A549 (cell line): ENCODE measurements around the gene HOATZ. TPM values are rescaled to one million over a fixed set of nuclear protein-coding genes. Genes with fewer than 3 reads are reported as not detected.

ENCODE experiments used
- ATAC-seq, 2 experiments: fragments of 200-7000 bp in 1 of 2; fragments of >200 bp in 1 of 2; cut with Nextera tagmentation in 1 of 2; cut with Tn5 transposase in 1 of 2; 3 replicates each; pipeline versions ENCODE4 v1.8.0 to v1.9.1; 2018 to 2020; ENCODE audit warnings: mild to moderate bottlenecking in 1 of 2, moderate library complexity in 1 of 2
- CTCF ChIA-PET: fragments of 300-600 bp; sonication (Branson Sonifier 250); formaldehyde crosslinking; extraction: SDS; loops from one replicate; lab custom pipeline; 2021; ENCODE audit warnings: antibody characterized with exemption, inconsistent platforms; lab: Yijun Ruan, JAX
- POLR2A ChIA-PET: fragments of 350-600 bp; formaldehyde crosslinking; extraction: SDS; loops from one replicate; lab custom pipeline; 2021; ENCODE audit warnings: antibody characterized with exemption, inconsistent platforms; lab: Yijun Ruan, JAX
- DNase-seq, 2 experiments: peaks; one replicate each; pipeline versions ENCODE4 v3.0.0 to v3.0.0-alpha.2; 2011 to 2016; ENCODE audit warnings: low read depth in 1 of 2, low spot score in 1 of 2
- FAIRE-seq: peaks from 2 replicates; lab custom pipeline; 2011; peaks lifted over from hg19 to GRCh38; lab: Jason Lieb, UNC
- H3K27ac ChIP-seq, 2 experiments: fragments of >200 bp; sonication (Bioruptor Twin); formaldehyde crosslinking; 3 replicates each; pipeline ENCODE4 v1.5.1; 2016 to 2017
- H3K4me1 ChIP-seq: fragments of >200 bp; sonication (Bioruptor Twin); formaldehyde crosslinking; 3 replicates; pipeline ENCODE4 v1.6.1; 2016
- H3K4me2 ChIP-seq: fragments of >200 bp; sonication (Bioruptor Twin); formaldehyde crosslinking; 3 replicates; pipeline ENCODE4 v1.6.1; 2016
- H3K4me3 ChIP-seq: fragments of >200 bp; sonication (Bioruptor Twin); formaldehyde crosslinking; 3 replicates; pipeline ENCODE4 v1.5.1; 2016
- H3K9me3 ChIP-seq: fragments of >200 bp; sonication (Bioruptor Twin); formaldehyde crosslinking; 3 replicates; pipeline ENCODE4 v1.6.1; 2016
- BHLHE40 ChIP-seq: IDR thresholded peaks from 2 replicates; pipeline ENCODE4 v1.6.1; 2012; ENCODE audit warnings: low read depth, low read length, inconsistent platforms
- CBX2 ChIP-seq: fragments of 200-600 bp; sonication (generic); IDR thresholded peaks from 2 replicates; pipeline ENCODE4 v1.6.1; 2016; ENCODE audit warnings: low read depth, mild to moderate bottlenecking, borderline replicate concordance
- CBX8 ChIP-seq: fragments of 200-600 bp; sonication (generic); IDR thresholded peaks from 2 replicates; pipeline ENCODE4 v1.6.1; 2016
- CHD4 ChIP-seq: fragments of 200-600 bp; sonication (generic); IDR thresholded peaks from 2 replicates; pipeline ENCODE4 v1.6.1; 2016; ENCODE audit warnings: antibody characterized with exemption, mild to moderate bottlenecking, borderline replicate concordance
- ELK1 ChIP-seq: fragments of 150-350 bp; IDR thresholded peaks from 2 replicates; pipeline ENCODE4 v1.6.1; 2014; ENCODE audit warnings: low read depth, mild to moderate bottlenecking, low read length
- ESRRA ChIP-seq: fragments of 150-350 bp; IDR thresholded peaks from 2 replicates; pipeline ENCODE4 v1.6.1; 2014; ENCODE audit warnings: mild to moderate bottlenecking, low read length, borderline replicate concordance
- FOXS1 ChIP-seq: fragments of 250-450 bp; sonication (Bioruptor Pico); IDR thresholded peaks from 2 replicates; pipeline ENCODE4 v1.5.0; 2020; ENCODE audit warnings: mild to moderate bottlenecking, moderate library complexity
- HEYL ChIP-seq: fragments of 250-450 bp; sonication (Bioruptor Pico); IDR thresholded peaks from 2 replicates; pipeline ENCODE4 v1.8.0; 2021; ENCODE audit warnings: mild to moderate bottlenecking, moderate library complexity
- HMGXB4 ChIP-seq: fragments of 250-450 bp; sonication (Bioruptor Pico); IDR thresholded peaks from 2 replicates; pipeline ENCODE4 v1.5.0; 2021; ENCODE audit warnings: mild to moderate bottlenecking, moderate library complexity, borderline replicate concordance
- HOXA7 ChIP-seq: fragments of 250-450 bp; sonication (Bioruptor Pico); IDR thresholded peaks from 2 replicates; pipeline ENCODE4 v1.5.0; 2020; ENCODE audit warnings: mild to moderate bottlenecking, moderate library complexity
- HOXB5 ChIP-seq: fragments of 250-450 bp; sonication (Bioruptor Pico); IDR thresholded peaks from 2 replicates; pipeline ENCODE4 v1.5.0; 2020; ENCODE audit warnings: mild to moderate bottlenecking, moderate library complexity
- KDM1A ChIP-seq: fragments of 200-600 bp; sonication (generic); IDR thresholded peaks from 2 replicates; pipeline ENCODE4 v1.6.1; 2016; ENCODE audit warnings: low read depth, mild to moderate bottlenecking
- POLR2A ChIP-seq: IDR thresholded peaks from 2 replicates; pipeline ENCODE4 v1.6.1; 2012; ENCODE audit warnings: mild to moderate bottlenecking, low read length
- SMC3 ChIP-seq: fragments of >200 bp; sonication (Bioruptor Twin); formaldehyde crosslinking; IDR thresholded peaks from 3 replicates; pipeline ENCODE4 v1.6.1; 2018; ENCODE audit warnings: inconsistent platforms
- SREBF2 ChIP-seq: fragments of 450-650 bp; IDR thresholded peaks from 2 replicates; pipeline ENCODE4 v1.6.1; 2014; ENCODE audit warnings: mild to moderate bottlenecking, moderate library complexity
- ZC3H11A ChIP-seq: fragments of 450-650 bp; IDR thresholded peaks from 2 replicates; pipeline ENCODE4 v1.6.1; 2014; ENCODE audit warnings: antibody characterized with exemption, mild to moderate bottlenecking
- ZNF302 ChIP-seq: fragments of 250-450 bp; sonication (Bioruptor Pico); IDR thresholded peaks from 2 replicates; pipeline ENCODE4 v1.9.0; 2021; ENCODE audit warnings: inconsistent platforms, mild to moderate bottlenecking, moderate library complexity
- ZSCAN20 ChIP-seq: fragments of 250-450 bp; sonication (Bioruptor Pico); IDR thresholded peaks from 2 replicates; pipeline ENCODE4 v1.8.0; 2022; ENCODE audit warnings: mild to moderate bottlenecking, moderate library complexity
- WGBS: methylation state at CpG from one replicate; pipeline ENCODE4 v1.1.6; 2017; ENCODE audit errors: missing lambda C conversion rate; 5-methylcytosine and 5-hydroxymethylcytosine counted together
- polyA plus RNA-seq, 4 experiments: library from polyadenylated mRNA; depleted of rRNA in 3 of 4; stranded (reverse); fragments of >200 nt; fragmentation: RNase III in 1 of 4; extraction: RNeasy Plus Mini Kit Qiagen cat#74134 plus additional on column Dnase treatment in 1 of 4; gene quantifications; 2 replicates in 3 of 4; 3 replicates in 1 of 4; pipeline ENCODE4 v1.2.3, GENCODE V29; 2011 to 2017
- TF ChIP-seq, protein P1 (sequence below): fragments of >200 bp; sonication (Bioruptor Twin); formaldehyde crosslinking; IDR thresholded peaks from 3 replicates; pipeline ENCODE4 v1.5.1; 2016
- TF ChIP-seq, protein P2 (sequence below): IDR thresholded peaks from 2 replicates; pipeline ENCODE4 v1.6.1; 2012; ENCODE audit warnings: low read depth, borderline replicate concordance

HOATZ gene
- polyA plus RNA-seq, 2 of the 4 experiments (the other 2 are of a cell fraction), result not detected

- TF ChIP-seq, protein P1, sequence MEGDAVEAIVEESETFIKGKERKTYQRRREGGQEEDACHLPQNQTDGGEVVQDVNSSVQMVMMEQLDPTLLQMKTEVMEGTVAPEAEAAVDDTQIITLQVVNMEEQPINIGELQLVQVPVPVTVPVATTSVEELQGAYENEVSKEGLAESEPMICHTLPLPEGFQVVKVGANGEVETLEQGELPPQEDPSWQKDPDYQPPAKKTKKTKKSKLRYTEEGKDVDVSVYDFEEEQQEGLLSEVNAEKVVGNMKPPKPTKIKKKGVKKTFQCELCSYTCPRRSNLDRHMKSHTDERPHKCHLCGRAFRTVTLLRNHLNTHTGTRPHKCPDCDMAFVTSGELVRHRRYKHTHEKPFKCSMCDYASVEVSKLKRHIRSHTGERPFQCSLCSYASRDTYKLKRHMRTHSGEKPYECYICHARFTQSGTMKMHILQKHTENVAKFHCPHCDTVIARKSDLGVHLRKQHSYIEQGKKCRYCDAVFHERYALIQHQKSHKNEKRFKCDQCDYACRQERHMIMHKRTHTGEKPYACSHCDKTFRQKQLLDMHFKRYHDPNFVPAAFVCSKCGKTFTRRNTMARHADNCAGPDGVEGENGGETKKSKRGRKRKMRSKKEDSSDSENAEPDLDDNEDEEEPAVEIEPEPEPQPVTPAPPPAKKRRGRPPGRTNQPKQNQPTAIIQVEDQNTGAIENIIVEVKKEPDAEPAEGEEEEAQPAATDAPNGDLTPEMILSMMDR, result no peak
- no peak for TF ChIP-seq CBX2
- TF ChIP-seq KDM1A, result no peak
- no peak for TF ChIP-seq HOXA7 (CRISPR knock-in tag)
- no peak for TF ChIP-seq ZSCAN20
- TF ChIP-seq, protein P2, sequence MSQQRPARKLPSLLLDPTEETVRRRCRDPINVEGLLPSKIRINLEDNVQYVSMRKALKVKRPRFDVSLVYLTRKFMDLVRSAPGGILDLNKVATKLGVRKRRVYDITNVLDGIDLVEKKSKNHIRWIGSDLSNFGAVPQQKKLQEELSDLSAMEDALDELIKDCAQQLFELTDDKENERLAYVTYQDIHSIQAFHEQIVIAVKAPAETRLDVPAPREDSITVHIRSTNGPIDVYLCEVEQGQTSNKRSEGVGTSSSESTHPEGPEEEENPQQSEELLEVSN, result no peak
- no peak for TF ChIP-seq CBX8
These were observed 9.5 kb downstream of the HOATZ start (continued) for GRCh38 chr11:111524056-111524455.

DNA sequence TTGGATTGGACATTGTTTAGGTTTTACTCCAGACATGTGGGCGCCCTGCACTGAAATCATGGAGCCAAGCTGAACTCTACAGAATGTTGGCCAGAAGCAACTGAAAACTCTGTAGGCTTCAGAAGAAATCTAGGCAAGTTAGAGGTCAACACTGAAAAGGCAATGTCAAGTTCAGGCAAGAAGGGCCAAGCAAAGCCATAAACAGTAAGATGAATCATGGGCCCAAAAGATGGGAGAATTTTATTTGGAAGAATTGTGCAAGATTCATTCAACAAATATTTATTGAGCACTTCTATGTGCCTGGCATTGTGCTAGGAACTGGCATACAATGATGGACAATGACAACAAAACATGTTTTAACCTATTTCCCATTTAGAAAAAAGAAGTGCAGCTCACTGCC, 10.9 kb downstream of the HOATZ start:
- Histone ChIP-seq H3K4me3 (no peak overlapping the region), H3K4me2 (no peak overlapping the region)
- WGBS, result 85% methylated on average over 1 of the region's 1 CpG
- DNase-seq (no peak), FAIRE-seq (no peak)
- TF ChIP-seq HEYL (CRISPR knock-in tag) (no peak), CHD4 (no peak), BHLHE40 (no peak), POLR2A (no peak), FOXS1 (CRISPR knock-in tag) (no peak), ESRRA (no peak), HMGXB4 (no peak), SMC3 (no peak), ELK1 (no peak), ZNF302 (CRISPR knock-in tag) (no peak), HOXB5 (CRISPR knock-in tag) (no peak)
- TF ChIP-seq, all 56 proteins: peak for 0
- Histone ChIP-seq H3K4me1 (peaks cover 20% of the 10 kb centered on the region), H3K9me3 (no peaks in the 10 kb centered on the region), H3K27ac (no peak overlapping the region)
- no peak for ATAC-seq
- POLR2A ChIA-PET, result no interaction called here
- CTCF ChIA-PET, result interaction anchor here (1.5 kb wide), 1 partner anchor 13 kb away, joined by 3 read pairs; no protein-coding TSS in a partner anchor

GRCh38 chr11:111526501-111526900, 11.9 kb downstream of the HOATZ start:
- H3K27ac ChIP-seq, result peak overlapping the region in 1 of 2 experiments; percentile 50; a peak in 1 of 6 replicates
- FAIRE-seq, result no peak
- H3K4me3 ChIP-seq, result no peak overlapping the region
- POLR2A ChIA-PET, result no interaction called here
- CTCF ChIA-PET, result no interaction called here
- peak overlapping the region; percentile 11; the same call in 1 of the 3 replicates for H3K4me2 ChIP-seq
- TF ChIP-seq HOXA7 (CRISPR knock-in tag) (no peak), CBX8 (no peak), ZC3H11A (no peak), SREBF2 (no peak), ZNF302 (CRISPR knock-in tag) (no peak)
- TF ChIP-seq, protein P2, result no peak
- TF ChIP-seq, all 56 proteins: peak for 0
- Histone ChIP-seq H3K4me1 (peaks cover 21% of the 10 kb centered on the region), H3K9me3 (no peaks in the 10 kb centered on the region)
- 73% methylated on average over 1 of the region's 1 CpG for WGBS
- peak; percentile 29 to 49 for DNase-seq
- peak; percentile 68 to 77; a peak in 5 of 6 replicates for ATAC-seq
